Neural cell (in vitro differentiated cells): ENCODE measurements around the gene RNLS.

Experiments
- CTCF ChIP-seq: fragments of 450-650 bp; IDR thresholded peaks from 2 replicates; pipeline ENCODE4 v1.5.1; 2014; ENCODE audit warnings: antibody characterized with exemption, mild to moderate bottlenecking, moderate library complexity; ENCODE audit not compliant: poor library complexity, severe bottlenecking
- EP300 ChIP-seq: fragments of 450-650 bp; conservative IDR thresholded peaks from 2 replicates; pipeline ENCODE4 v1.6.1; 2014; ENCODE audit warnings: antibody characterized with exemption, mild to moderate bottlenecking, moderate library complexity; ENCODE audit not compliant: poor library complexity, severe bottlenecking
- EZH2 ChIP-seq: fragments of 200-600, 300-800 bp; shearing (Covaris generic), sonication (generic); IDR thresholded peaks from 2 replicates; pipeline ENCODE4 v1.6.1; 2014; ENCODE audit warnings: antibody characterized with exemption, low read length, borderline replicate concordance, mild to moderate bottlenecking; ENCODE audit not compliant: insufficient read depth, poor library complexity, severe bottlenecking
- POLR2AphosphoS5 ChIP-seq: IDR thresholded peaks from 2 replicates; pipeline ENCODE4 v1.6.1; 2012
- RAD21 ChIP-seq: fragments of 450-650 bp; conservative IDR thresholded peaks from 2 replicates; pipeline ENCODE4 v1.6.1; 2014; ENCODE audit warnings: antibody characterized with exemption, mild to moderate bottlenecking, moderate library complexity
- REST ChIP-seq: IDR thresholded peaks from 2 replicates; pipeline ENCODE4 v1.6.1; 2012; ENCODE audit warnings: borderline replicate concordance
- SMC3 ChIP-seq: fragments of 450-650 bp; conservative IDR thresholded peaks from 2 replicates; pipeline ENCODE4 v1.6.1; 2014; ENCODE audit warnings: antibody characterized with exemption, mild to moderate bottlenecking, moderate library complexity; ENCODE audit not compliant: poor library complexity
- TAF1 ChIP-seq: IDR thresholded peaks from 2 replicates; pipeline ENCODE4 v1.6.1; 2012; ENCODE audit warnings: low read depth

- TF ChIP-seq EZH2 (no peak), POLR2AphosphoS5 (no peak), CTCF (no peak), TAF1 (no peak), REST (no peak), RAD21 (no peak), SMC3 (no peak), EP300 (no peak)
Measured at GRCh38 chr10:88312855-88313254, 270.3 kb downstream of the RNLS start.
